Activated naive CD4-positive, alpha-beta T cell treated with anti-CD3 and anti-CD28 coated beads for 36 hours (primary cell): ENCODE results near the gene LCN15. TPM values are rescaled to one million over a fixed set of nuclear protein-coding genes. Genes with fewer than 3 reads are reported as not detected.
A peak's percentile ranks its signal among the peaks of the same experiment; 100 is the strongest.
"Not testable (repeated sequence)": the region's sequence is repeated elsewhere in the genome, so short reads cannot be mapped to it uniquely, and the experiment has no call there.

Experiments used
- CTCF ChIA-PET: fragments of 350-600 bp; sonication (Branson Sonifier 250); formaldehyde crosslinking; loops from one replicate; lab custom pipeline; 2021; ENCODE audit warnings: antibody characterized with exemption; lab: Charles Lee
- DNase-seq: peaks from one replicate; pipeline ENCODE4 v3.0.0-alpha.2; 2020
- H3K27ac Mint-ChIP-seq: one replicate; pipeline ENCODE4 v1.8.0; 2021; ENCODE audit warnings: mild to moderate bottlenecking, mixed read lengths
- H3K27me3 Mint-ChIP-seq: one replicate; pipeline ENCODE4 v1.8.0; 2021; ENCODE audit warnings: low read depth, mixed read lengths
- H3K36me3 Mint-ChIP-seq: one replicate; pipeline ENCODE4 v1.8.0; 2021; ENCODE audit warnings: low read depth, mixed read lengths
- H3K4me1 Mint-ChIP-seq: one replicate; pipeline ENCODE4 v1.8.0; 2021; ENCODE audit warnings: low read depth, mixed read lengths
- H3K4me3 Mint-ChIP-seq: one replicate; pipeline ENCODE4 v1.8.0; 2021; ENCODE audit warnings: mild to moderate bottlenecking, moderate library complexity, mixed read lengths
- H3K9me3 Mint-ChIP-seq: one replicate; pipeline ENCODE4 v1.8.0; 2021; ENCODE audit warnings: mixed read lengths
- intact Hi-C: fragments of 100-400 bp; cut with micrococcal nuclease; formaldehyde crosslinking; loops from one replicate; pipeline ENCODE4 v1.15.1; 2023
- total RNA-seq, 2 experiments: library from RNA; stranded (reverse); gene quantifications; one replicate each; pipeline ENCODE4 v1.2.3, GENCODE V29; 2021

The LCN15 gene
- total RNA-seq, 2 experiments from 2014 or later = not detected

- peak overlapping the region; percentile 42 for H3K4me3 Mint-ChIP-seq
- H3K36me3 Mint-ChIP-seq, H3K9me3 Mint-ChIP-seq: not testable (repeated sequence)
- H3K27me3 Mint-ChIP-seq = peaks cover 15% of the 10 kb centered on the region
- CTCF ChIA-PET = interaction anchor here (0.9 to 2.7 kb wide), 11 partner anchors 8 to 263 kb away, joined by 3 to 18 read pairs (median 3); partner anchors contain the start of genes AJM1 and LCN8
- peaks cover 18% of the 10 kb centered on the region for H3K4me1 Mint-ChIP-seq
- DNase-seq = peak; percentile 92
- peak overlapping the region; percentile 91 for H3K27ac Mint-ChIP-seq
- intact Hi-C loops = loop anchor here (1.0 to 5.0 kb wide), 3 partner anchors 16 to 64 kb away; no protein-coding TSS in a partner anchor
Observed at GRCh38 chr9:136766410-136767120, 2.2 kb upstream of the LCN15 start.

GRCh38 chr9:136765745-136766409, 1.6 kb upstream of the LCN15 start:
- CTCF ChIA-PET = interaction anchor here (0.9 to 2.7 kb wide), 10 partner anchors 8 to 264 kb away, joined by 3 to 18 read pairs (median 4); partner anchors contain the start of genes AJM1 and LCN8
- not testable (repeated sequence) for H3K27ac Mint-ChIP-seq, H3K4me3 Mint-ChIP-seq, H3K9me3 Mint-ChIP-seq, DNase-seq, H3K36me3 Mint-ChIP-seq
- Mint-ChIP-seq H3K4me1 (peaks cover 18% of the 10 kb centered on the region), H3K27me3 (peaks cover 20% of the 10 kb centered on the region)
- intact Hi-C loops = loop anchor here (1.0 to 5.0 kb wide), 3 partner anchors 16 to 64 kb away; no protein-coding TSS in a partner anchor

GRCh38 chr9:136765041-136765440, 723 bp upstream of the LCN15 start:
- CTCF ChIA-PET = no interaction called here

GRCh38 chr9:136763649-136764035, 676 bp downstream of the LCN15 start:
- no peaks in the 10 kb centered on the region for H3K36me3 Mint-ChIP-seq
- CTCF ChIA-PET = interaction anchor here (0.8 to 1.0 kb wide), 2 partner anchors 27 to 30 kb away, joined by 3 to 5 read pairs; partner anchors contain the start of gene TMEM141
- H3K9me3 Mint-ChIP-seq = no peaks in the 10 kb centered on the region
- H3K27me3 Mint-ChIP-seq = peaks cover 20% of the 10 kb centered on the region
- H3K4me3 Mint-ChIP-seq = no peak overlapping the region
- no peak overlapping the region for H3K27ac Mint-ChIP-seq
- intact Hi-C loops = no loop called here
- DNase-seq = no peak
- H3K4me1 Mint-ChIP-seq = peaks cover 12% of the 10 kb centered on the region

More at GRCh38 chr9:136765041-136765440, 723 bp upstream of the LCN15 start:
- H3K9me3 Mint-ChIP-seq = no peaks in the 10 kb centered on the region
- no peaks in the 10 kb centered on the region for H3K36me3 Mint-ChIP-seq
- H3K4me1 Mint-ChIP-seq = peaks cover 17% of the 10 kb centered on the region
- DNase-seq = no peak
- H3K27me3 Mint-ChIP-seq = peaks cover 24% of the 10 kb centered on the region
- no peak overlapping the region for H3K4me3 Mint-ChIP-seq
- no peak overlapping the region for H3K27ac Mint-ChIP-seq
- intact Hi-C loops = loop anchor here (5.0 kb wide), 1 partner anchor 63 kb away; no protein-coding TSS in a partner anchor

GRCh38 chr9:136762915-136763648, 1.2 kb downstream of the LCN15 start:
- intact Hi-C loops = no loop called here
- H3K27me3 Mint-ChIP-seq = peaks cover 19% of the 10 kb centered on the region
- H3K9me3 Mint-ChIP-seq = no peaks in the 10 kb centered on the region
- no peaks in the 10 kb centered on the region for H3K36me3 Mint-ChIP-seq
- peaks cover 12% of the 10 kb centered on the region for H3K4me1 Mint-ChIP-seq
- DNase-seq = peak; percentile 32
- no peak overlapping the region for H3K27ac Mint-ChIP-seq
- CTCF ChIA-PET = interaction anchor here (0.8 kb wide), 1 partner anchor 27 kb away, joined by 3 read pairs; the partner anchor contains the start of gene TMEM141
- no peak overlapping the region for H3K4me3 Mint-ChIP-seq

GRCh38 chr9:136762221-136762691, 2.1 kb downstream of the LCN15 start:
- H3K4me3 Mint-ChIP-seq = no peak overlapping the region
- no peaks in the 10 kb centered on the region for H3K36me3 Mint-ChIP-seq
- DNase-seq = no peak
- H3K27me3 Mint-ChIP-seq = peaks cover 14% of the 10 kb centered on the region
- no peak overlapping the region for H3K27ac Mint-ChIP-seq
- intact Hi-C loops = no loop called here
- no peaks in the 10 kb centered on the region for H3K9me3 Mint-ChIP-seq
- CTCF ChIA-PET = interaction anchor here (1.2 kb wide), 1 partner anchor 21 kb away, joined by 3 read pairs; no protein-coding TSS in a partner anchor
- peaks cover 9% of the 10 kb centered on the region for H3K4me1 Mint-ChIP-seq

GRCh38 chr9:136761545-136761981, 2.8 kb downstream of the LCN15 start:
- no peak overlapping the region for H3K4me3 Mint-ChIP-seq
- DNase-seq = no peak
- peaks cover 2% of the 10 kb centered on the region for H3K4me1 Mint-ChIP-seq
- H3K36me3 Mint-ChIP-seq = no peaks in the 10 kb centered on the region
- peaks cover 10% of the 10 kb centered on the region for H3K27me3 Mint-ChIP-seq
- CTCF ChIA-PET = interaction anchor here (1.1 to 1.2 kb wide), 2 partner anchors 22 to 32 kb away, joined by 3 read pairs; no protein-coding TSS in a partner anchor
- H3K9me3 Mint-ChIP-seq = no peaks in the 10 kb centered on the region
- no peak overlapping the region for H3K27ac Mint-ChIP-seq
- intact Hi-C loops = no loop called here

- H3K4me1 Mint-ChIP-seq = not testable (repeated sequence)
- peak; percentile 48 for DNase-seq
- CTCF ChIA-PET = interaction anchor here (1.1 to 1.2 kb wide), 2 partner anchors 23 to 32 kb away, joined by 3 read pairs; no protein-coding TSS in a partner anchor
Observed at GRCh38 chr9:136760834-136761544, 3.3 kb downstream of the LCN15 start.

GRCh38 chr9:136760424-136760823, 3.9 kb downstream of the LCN15 start:
- H3K4me3 Mint-ChIP-seq = no peak overlapping the region
- CTCF ChIA-PET = no interaction called here
- no peak for DNase-seq
- H3K36me3 Mint-ChIP-seq = no peaks in the 10 kb centered on the region
- H3K27ac Mint-ChIP-seq = no peak overlapping the region
- H3K27me3 Mint-ChIP-seq = peaks cover 16% of the 10 kb centered on the region
- no peaks in the 10 kb centered on the region for H3K4me1 Mint-ChIP-seq
- peaks cover 10% of the 10 kb centered on the region for H3K9me3 Mint-ChIP-seq
- intact Hi-C loops = no loop called here

More at GRCh38 chr9:136760834-136761544, 3.3 kb downstream of the LCN15 start:
- H3K27me3 Mint-ChIP-seq = peaks cover 14% of the 10 kb centered on the region
- H3K36me3 Mint-ChIP-seq, H3K9me3 Mint-ChIP-seq, H3K4me3 Mint-ChIP-seq, intact Hi-C loops, H3K27ac Mint-ChIP-seq: not testable (repeated sequence)

- H3K4me3 Mint-ChIP-seq = no peak overlapping the region
- DNase-seq = no peak
- intact Hi-C loops = no loop called here
- H3K4me1 Mint-ChIP-seq = no peaks in the 10 kb centered on the region
- CTCF ChIA-PET = interaction anchor here (0.6 to 1.1 kb wide), 2 partner anchors 9 to 467 kb away, joined by 3 read pairs; no protein-coding TSS in a partner anchor
- H3K36me3 Mint-ChIP-seq = no peaks in the 10 kb centered on the region
- peaks cover 15% of the 10 kb centered on the region for H3K27me3 Mint-ChIP-seq
- peaks cover 10% of the 10 kb centered on the region for H3K9me3 Mint-ChIP-seq
- H3K27ac Mint-ChIP-seq = no peak overlapping the region
Observed at GRCh38 chr9:136759436-136760325, 4.6 kb downstream of the LCN15 start.
